Tibial nerve (tissue), 3 donors: ENCODE measurements around the gene CELA2B.

Experiments used
- CTCF ChIP-seq, 5 experiments: fragments of 200-600 bp in 3 of 5; fragments of 450-650 bp in 2 of 5; sonication (generic) in 3 of 5; IDR thresholded peaks; one replicate each; pipeline ENCODE4 v1.5.1; 2016 to 2019; ENCODE audit warnings: antibody characterized with exemption in 5 of 5, mild to moderate bottlenecking in 3 of 5, moderate library complexity in 2 of 5
- POLR2A ChIP-seq, 2 donors: fragments of 450-650 bp; IDR thresholded peaks; one replicate each; pipeline ENCODE4 v1.6.1; 2017; ENCODE audit warnings: antibody characterized with exemption in 2 of 2, mild to moderate bottlenecking in 2 of 2, moderate library complexity in 2 of 2

GRCh38 chr1:15442759-15443158 lies 33.1 kb upstream of the CELA2B start:
- TF ChIP-seq POLR2A (IDR thresholded peaks at IDR 0.05) (no peak), CTCF (IDR thresholded peaks at IDR 0.05) (no peak)
